ENCODE results near the gene HMCN2.
A peak's percentile ranks its signal among the peaks of the same experiment; 100 is the strongest.

The HMCN2 gene

GRCh38 chr9:130422546-130422945 lies 157.0 kb downstream of the HMCN2 start:
- no peak for FAIRE-seq
- DNase-seq (ENCODE audit: insufficient read length, low spot score): no peak
- TF ChIP-seq POLR2A (IDR thresholded peaks at IDR 0.05; ENCODE audit: low read depth, low read length): no peak

DNA sequence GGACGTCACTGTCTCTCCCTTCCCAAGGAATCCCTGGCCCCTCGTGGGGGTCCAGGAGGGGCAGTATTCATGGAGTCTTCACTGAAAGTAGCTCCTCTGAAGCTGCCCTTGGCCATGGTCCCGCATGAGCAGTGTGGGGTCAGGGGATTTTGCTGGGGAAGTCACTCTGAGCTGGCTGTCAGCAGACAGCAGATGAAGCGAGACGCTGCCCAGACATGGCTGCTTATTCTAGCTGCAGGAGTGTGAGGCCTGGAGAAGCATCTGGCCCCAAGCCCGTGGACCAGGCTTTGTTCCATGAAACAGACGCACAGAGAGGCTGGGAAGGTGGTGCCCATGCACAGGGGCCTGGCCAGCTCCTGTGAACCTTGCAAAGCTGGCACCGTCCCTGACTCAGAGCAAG lies 157.7 kb downstream of the HMCN2 start:
- FAIRE-seq (no peak), DNase-seq (ENCODE audit: insufficient read length, low spot score) (no peak)
- no peak for TF ChIP-seq POLR2A (IDR thresholded peaks at IDR 0.05; ENCODE audit: low read depth, low read length)

GRCh38 chr9:130424595-130425454 lies 159.3 kb downstream of the HMCN2 start:
- FAIRE-seq (no peak), DNase-seq (ENCODE audit: insufficient read length, low spot score) (no peak)
- no peak for TF ChIP-seq POLR2A (IDR thresholded peaks at IDR 0.05; ENCODE audit: low read depth, low read length)

DNA sequence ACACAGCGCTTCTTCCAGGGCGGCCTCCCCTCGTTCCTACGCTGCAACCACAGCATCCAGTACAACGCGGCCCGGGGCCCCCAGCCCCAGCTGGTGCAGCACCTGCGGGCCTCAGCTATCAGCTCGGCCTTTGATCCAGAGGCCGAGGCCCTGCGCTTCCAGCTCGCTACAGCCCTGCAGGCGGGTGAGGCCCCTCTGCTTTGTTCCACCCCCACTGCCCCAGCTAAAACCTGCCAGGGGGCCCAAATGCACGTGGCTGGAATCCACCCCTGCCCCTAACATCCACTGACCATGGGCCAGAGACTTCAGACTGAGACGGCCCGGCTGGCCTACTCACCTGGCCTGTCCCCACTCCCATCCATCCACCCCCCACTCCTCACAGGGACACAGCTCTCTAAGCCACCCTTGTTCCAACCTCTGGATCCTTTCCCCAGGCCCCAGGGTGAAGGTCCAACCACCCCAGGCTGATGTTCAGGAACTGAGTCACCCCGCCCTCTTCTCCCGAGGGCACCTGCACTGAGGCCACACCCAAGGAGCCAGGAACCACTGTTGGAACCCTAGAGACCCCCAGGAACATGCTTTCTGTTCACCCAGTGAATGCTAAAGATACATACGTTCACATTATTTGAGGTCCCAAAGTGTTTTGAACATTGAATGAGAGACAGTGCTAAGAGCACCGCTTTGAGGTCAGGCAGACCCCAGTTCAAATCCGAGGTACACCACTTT lies 160.3 kb downstream of the HMCN2 start:
- FAIRE-seq (no peak), DNase-seq (ENCODE audit: insufficient read length, low spot score) (no peak)
- TF ChIP-seq POLR2A (IDR thresholded peaks at IDR 0.05; ENCODE audit: low read depth, low read length): no peak

GRCh38 chr9:130426467-130426773 lies 160.9 kb downstream of the HMCN2 start:
- FAIRE-seq (no peak), DNase-seq (ENCODE audit: insufficient read length, low spot score) (no peak)
- no peak for TF ChIP-seq POLR2A (IDR thresholded peaks at IDR 0.05; ENCODE audit: low read depth, low read length)

DNA sequence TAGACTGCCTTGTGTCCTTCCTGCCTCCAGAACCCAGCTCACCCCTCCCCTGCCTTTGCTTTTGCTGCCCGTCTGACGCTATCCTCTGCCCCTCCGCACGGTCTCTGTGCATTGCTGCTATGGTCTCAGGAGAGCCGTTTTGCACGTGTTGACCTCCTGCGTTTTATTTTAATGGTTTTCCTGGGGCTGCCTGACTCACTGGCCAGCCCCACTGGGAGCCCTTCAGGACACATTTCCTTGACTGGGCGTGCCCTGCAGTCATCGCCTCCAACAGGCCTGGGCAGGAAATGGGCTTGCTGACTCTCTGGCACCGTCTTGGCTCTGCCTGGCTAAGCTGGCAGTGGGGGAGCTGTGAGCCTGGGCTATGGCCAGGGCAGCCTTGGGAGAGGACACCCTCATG lies 161.3 kb downstream of the HMCN2 start:
- FAIRE-seq (no peak), DNase-seq (ENCODE audit: insufficient read length, low spot score) (peak; percentile 44)
- TF ChIP-seq POLR2A (IDR thresholded peaks at IDR 0.05; ENCODE audit: low read depth, low read length): no peak

DNA sequence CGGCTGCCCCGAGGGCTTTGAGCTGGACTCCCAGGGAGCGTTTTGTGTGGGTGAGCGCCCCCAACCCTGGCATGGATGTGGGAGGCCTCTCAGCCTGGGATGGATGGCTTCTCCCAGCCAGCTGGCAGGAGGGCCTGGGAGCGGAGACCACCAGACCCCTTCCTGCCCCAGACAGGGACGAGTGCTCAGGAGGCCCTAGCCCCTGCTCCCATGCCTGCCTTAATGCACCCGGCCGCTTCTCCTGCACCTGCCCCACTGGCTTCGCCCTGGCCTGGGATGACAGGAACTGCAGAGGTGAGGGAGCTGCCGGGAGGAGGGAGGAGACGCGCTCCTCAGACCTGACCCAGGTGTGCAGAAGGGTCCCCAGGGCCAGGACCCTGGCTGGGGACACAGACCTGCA lies 161.8 kb downstream of the HMCN2 start:
- no peak for DNase-seq (ENCODE audit: insufficient read length, low spot score)
- TF ChIP-seq POLR2A (IDR thresholded peaks at IDR 0.05; ENCODE audit: low read depth, low read length): no peak
- no peak for FAIRE-seq

DNA sequence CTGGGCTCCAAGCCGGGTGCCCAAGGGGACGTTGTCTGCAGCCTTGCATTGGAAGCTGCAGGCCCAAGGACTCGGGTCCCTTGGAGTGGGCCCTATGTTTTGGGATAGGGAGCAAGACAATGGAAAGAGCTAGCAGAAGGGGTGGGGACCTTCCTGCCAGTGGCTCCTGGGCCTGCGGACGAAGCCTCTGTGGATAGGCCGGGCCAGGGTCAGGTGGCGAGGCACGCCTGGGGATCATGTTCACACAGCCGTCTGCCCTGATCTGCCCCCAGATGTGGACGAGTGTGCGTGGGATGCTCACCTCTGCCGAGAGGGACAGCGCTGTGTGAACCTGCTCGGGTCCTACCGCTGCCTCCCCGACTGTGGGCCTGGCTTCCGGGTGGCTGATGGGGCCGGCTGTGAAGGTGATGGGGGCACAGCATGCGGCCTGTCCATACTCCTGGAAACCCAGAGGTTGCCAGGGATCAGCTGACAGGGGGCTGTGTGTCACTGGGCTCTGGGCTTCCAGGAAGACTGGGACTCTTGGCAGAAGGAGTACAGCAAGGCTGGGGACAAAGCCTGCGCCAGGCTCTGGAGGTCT lies 162.6 kb downstream of the HMCN2 start:
- DNase-seq (ENCODE audit: insufficient read length, low spot score): no peak
- TF ChIP-seq POLR2A (IDR thresholded peaks at IDR 0.05; ENCODE audit: low read depth, low read length): no peak
- no peak for FAIRE-seq

DNA sequence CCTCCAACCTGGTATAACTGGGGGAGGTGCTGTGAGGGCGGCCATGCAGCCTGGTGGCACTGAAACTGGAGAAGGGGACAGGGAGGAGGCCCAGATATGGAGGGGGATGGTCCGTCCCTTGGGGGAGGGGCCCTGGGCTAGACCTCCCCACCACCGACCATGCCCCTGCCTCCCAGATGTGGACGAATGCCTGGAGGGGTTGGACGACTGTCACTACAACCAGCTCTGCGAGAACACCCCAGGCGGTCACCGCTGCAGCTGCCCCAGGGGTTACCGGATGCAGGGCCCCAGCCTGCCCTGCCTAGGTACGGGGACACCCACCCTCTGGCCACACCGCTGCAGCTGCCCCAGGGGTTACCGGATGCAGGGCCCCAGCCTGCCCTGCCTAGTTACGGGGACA lies 163.8 kb downstream of the HMCN2 start:
- FAIRE-seq: no peak
- no peak for DNase-seq (ENCODE audit: insufficient read length, low spot score)
- no peak for TF ChIP-seq POLR2A (IDR thresholded peaks at IDR 0.05; ENCODE audit: low read depth, low read length)

- DNase-seq (ENCODE audit: insufficient read length, low spot score) (no peak), FAIRE-seq (no peak)
- TF ChIP-seq POLR2A (IDR thresholded peaks at IDR 0.05; ENCODE audit: low read depth, low read length): no peak
These were observed 164.3 kb downstream of the HMCN2 start for GRCh38 chr9:130429831-130430230.

DNA sequence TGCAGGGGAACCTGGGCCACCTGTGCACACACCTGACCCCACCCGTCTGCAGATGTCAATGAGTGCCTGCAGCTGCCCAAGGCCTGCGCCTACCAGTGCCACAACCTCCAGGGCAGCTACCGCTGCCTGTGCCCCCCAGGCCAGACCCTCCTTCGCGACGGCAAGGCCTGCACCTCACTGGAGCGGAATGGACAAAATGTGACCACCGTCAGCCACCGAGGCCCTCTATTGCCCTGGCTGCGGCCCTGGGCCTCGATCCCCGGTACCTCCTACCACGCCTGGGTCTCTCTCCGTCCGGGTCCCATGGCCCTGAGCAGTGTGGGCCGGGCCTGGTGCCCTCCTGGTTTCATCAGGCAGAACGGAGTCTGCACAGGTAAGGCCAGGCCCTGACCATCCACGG lies 164.7 kb downstream of the HMCN2 start:
- no peak for FAIRE-seq
- TF ChIP-seq POLR2A (IDR thresholded peaks at IDR 0.05; ENCODE audit: low read depth, low read length): no peak
- DNase-seq (ENCODE audit: insufficient read length, low spot score): no peak

DNA sequence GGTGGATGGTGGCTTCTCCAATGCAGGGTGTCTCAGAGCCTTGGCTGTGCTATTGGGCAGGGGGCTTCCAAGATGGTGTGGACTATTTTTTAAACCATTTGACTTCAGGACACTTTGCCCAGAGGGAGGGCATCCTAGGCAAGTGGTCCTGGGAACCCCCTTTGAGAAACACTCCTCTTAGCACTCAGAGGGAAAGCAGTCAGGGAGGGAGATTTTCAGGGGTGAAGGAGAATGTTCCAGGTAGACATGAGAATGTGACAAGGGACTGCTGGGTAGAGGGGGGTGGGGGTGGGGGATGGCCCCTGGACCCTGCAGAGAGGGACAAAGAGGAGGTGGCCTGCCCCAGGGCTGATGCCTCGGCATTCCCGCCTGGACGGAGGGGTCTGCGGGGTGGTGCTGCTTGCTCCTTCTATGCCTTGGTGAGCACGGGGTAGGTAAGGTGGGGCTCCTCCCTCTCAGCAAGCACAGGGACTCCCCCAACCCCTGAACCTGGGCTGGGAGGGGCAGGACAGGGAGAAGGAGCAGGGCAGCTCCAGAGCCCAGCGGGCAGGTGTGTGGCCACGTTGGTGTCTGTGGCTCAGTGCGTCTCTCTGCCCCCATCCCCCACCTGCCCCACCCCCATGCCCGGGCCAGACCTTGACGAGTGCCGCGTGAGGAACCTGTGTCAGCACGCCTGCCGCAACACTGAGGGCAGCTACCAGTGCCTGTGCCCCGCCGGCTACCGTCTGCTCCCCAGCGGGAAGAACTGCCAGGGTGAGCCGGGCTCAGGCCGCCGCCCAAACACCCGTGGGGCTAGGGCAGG lies 165.4 kb downstream of the HMCN2 start:
- no peak for TF ChIP-seq POLR2A (IDR thresholded peaks at IDR 0.05; ENCODE audit: low read depth, low read length)
- FAIRE-seq: no peak
- DNase-seq (ENCODE audit: insufficient read length, low spot score): no peak

DNA sequence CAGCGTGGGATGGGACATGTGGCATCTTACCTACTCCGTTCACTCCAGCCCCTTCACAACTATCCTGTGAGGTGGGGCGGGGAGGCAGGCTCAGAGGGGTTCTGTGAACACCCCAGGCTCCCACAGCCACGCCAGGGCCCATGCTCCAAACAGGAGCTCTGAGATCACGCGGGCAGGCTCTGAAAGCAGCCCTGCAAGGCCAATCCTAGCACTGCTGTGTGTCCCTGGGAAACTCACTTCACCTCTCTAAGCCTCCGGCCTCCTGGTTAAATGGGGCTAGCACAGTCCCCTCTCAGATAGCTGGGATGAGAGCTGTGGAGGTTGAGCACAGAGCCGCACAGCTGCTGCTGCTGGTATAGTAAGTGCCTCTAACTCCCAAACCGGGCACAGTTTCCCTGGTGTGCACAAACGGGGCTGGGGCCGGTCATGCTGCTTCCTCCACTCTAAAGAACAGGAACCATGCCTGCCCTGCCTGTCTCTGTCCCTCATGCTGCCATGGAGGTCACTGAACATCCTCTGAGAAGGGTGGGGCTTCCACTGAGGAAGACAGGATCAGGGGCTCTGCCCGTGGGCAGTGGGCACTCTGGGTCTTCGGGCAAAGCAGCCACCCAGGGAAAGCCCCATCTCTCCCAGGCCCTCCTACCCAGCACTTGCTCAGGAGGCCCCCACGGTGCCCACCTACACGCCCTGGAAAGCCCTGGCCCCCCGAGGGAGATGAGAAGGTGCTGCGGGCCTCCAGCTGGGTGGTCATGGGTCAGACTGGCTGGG lies 166.2 kb downstream of the HMCN2 start:
- DNase-seq (ENCODE audit: insufficient read length, low spot score) (no peak), FAIRE-seq (no peak)
- no peak for TF ChIP-seq POLR2A (IDR thresholded peaks at IDR 0.05; ENCODE audit: low read depth, low read length)

Measured in H54 (cell line).